KBM-7 (cell line): ENCODE measurements around the gene CHMP4B.

ENCODE experiments used
- DNase-seq: peaks from one replicate; pipeline ENCODE4 v3.0.0-alpha.2; 2015
- in situ Hi-C: fragments of 300-500 bp; cut with MboI; formaldehyde crosslinking; loops from 2 replicates; pipeline ENCODE4 v1.14.3; 2020; ENCODE audit warnings: low sequenced_read_pairs, low pct_unique_long_range_greater_than_20kb, mixed read lengths

CHMP4B gene, protein sequence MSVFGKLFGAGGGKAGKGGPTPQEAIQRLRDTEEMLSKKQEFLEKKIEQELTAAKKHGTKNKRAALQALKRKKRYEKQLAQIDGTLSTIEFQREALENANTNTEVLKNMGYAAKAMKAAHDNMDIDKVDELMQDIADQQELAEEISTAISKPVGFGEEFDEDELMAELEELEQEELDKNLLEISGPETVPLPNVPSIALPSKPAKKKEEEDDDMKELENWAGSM

DNA sequence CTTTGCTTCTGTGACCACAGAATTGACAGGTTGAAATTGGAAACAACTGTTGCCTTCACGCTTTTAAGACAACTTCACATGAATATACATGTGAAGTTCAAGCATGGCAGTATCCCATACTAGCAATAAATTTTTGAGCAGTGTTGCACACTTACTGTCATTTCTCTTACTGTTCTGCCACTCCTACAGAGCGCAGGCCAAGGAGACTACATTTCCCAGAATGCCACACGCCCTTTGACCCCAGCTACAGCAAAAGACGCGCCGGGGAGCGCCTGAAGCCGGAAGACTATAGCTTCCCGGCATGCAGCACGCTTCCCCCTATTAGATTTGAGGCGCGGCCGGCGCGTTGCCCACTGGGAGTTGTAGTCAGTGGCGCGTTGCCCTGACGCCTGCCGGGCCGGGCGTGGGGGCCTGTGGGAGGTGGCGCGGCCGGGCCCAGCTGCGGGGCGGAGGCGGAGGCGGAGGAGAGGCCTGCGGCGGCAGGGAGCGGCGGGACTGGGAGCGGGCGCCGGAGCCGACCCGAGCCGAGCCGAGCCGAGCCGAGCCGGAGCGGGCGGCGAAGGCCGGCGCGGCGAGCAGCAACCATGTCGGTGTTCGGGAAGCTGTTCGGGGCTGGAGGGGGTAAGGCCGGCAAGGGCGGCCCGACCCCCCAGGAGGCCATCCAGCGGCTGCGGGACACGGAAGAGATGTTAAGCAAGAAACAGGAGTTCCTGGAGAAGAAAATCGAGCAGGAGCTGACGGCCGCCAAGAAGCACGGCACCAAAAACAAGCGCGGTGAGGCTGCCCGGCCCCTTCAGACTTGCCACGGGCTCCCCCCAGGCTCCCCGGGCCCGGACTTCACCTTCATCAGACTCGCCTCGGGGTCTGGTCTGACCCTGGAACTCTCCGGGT is at the start of gene CHMP4B:
Gene CHMP4B (plus strand): TSS at position 464 of the 891 bp plus-strand sequence. CDS start 121 bp downstream, at position 585.
- in situ Hi-C loops = no loop called here
- DNase-seq = peak; percentile 98

DNA sequence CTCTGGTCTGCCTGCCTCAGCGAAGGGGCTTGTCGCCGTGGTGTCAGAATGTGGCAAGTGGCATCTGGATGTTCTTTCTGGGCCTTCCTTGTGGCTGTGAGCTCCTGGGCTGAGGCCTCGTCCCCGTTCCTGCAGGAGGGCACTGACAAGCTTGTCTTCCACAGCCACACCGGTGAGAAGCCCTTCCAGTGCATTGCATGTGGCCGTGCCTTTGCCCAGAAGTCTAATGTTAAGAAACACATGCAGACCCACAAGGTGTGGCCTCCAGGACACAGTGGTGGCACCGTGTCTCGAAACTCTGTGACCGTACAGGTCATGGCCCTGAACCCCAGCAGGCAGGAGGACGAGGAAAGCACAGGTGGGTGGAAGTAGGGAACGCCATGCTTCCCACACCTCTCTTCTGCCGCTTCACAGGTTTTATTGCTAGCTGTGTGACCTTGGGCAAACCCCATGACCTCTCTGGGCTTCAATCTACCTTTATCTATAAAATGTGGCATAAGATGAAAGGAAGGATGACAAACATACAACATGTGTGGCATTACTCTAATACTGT is 49.4 kb upstream of the CHMP4B start:
- DNase-seq = no peak
- in situ Hi-C loops = no loop called here

DNA sequence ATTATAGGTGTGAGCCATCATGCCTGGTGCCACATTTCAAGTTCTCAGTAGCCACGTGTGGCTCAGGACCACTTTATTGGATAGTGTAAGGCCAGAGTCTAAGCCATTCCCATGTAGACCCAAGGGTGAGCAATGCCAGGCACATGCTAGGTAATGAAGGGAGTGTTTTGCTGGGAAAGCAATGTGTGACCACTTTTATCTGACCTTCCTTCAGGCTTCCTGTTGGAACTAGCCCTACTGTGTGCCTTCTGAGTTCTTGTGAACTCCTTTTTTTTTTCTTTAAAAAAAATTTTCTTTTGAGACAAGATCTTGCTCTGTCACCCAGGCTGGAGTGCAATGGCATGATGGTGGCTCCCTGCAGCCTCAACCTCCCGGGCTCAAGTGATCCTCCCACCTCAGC is 46.0 kb upstream of the CHMP4B start:
- DNase-seq = no peak
- in situ Hi-C loops = no loop called here

DNA sequence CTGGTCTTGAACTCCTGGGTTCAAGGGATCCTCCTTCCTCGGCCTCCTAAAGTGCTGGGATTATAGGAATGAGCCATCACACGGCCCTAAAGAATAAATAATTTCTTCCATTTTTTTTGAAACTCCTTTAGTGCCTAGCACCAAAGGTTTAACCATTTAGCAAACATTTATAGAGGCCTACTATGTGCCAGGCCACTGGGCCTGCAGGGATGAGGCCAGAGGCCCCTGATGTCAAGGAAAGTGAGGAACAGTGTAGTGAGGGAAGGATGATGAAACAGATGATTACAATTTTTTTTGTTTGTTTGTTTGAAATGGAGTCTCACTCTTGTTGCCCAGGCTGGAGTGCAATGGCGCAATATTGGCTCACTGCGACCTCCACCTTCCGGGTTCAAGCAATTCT is 45.6 kb upstream of the CHMP4B start:
- DNase-seq = no peak
- in situ Hi-C loops = no loop called here

DNA sequence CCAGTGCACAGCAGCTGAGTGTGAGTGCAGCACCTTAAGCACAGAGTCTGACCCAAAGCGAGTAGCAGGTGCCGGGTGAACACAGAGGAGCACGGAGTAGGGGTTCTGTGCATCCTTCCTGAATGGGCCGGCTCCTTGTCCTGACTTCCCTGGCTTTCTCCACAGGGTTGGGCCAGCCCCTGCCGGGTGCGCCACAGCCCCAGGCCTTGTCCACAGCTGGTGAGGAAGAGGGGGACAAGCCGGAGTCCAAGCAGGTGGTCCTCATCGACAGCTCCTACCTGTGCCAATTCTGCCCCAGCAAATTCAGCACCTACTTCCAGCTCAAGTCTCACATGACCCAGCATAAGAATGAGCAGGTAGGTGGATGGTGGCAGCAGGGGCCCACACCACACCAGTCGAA is 44.5 kb upstream of the CHMP4B start:
- no peak for DNase-seq
- in situ Hi-C loops = no loop called here

DNA sequence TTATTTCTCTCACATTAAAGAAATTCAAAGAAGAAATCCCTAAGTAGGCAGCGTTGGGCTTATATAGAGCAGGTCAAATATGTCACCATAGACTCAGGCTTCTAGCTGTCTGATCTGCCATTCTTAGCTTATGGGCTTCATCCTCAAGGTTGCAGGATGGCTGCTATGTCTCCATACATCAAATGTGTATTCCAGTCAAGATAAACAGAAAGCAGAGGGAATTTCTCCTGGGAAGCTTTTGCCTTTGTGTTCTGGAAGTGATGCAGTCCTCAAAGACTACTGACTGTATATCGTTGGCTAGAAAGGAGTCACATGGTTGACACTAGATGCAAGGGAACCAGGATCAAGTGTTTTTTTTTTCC is 43.4 kb upstream of the CHMP4B start:
- DNase-seq = no peak
- in situ Hi-C loops = no loop called here

DNA sequence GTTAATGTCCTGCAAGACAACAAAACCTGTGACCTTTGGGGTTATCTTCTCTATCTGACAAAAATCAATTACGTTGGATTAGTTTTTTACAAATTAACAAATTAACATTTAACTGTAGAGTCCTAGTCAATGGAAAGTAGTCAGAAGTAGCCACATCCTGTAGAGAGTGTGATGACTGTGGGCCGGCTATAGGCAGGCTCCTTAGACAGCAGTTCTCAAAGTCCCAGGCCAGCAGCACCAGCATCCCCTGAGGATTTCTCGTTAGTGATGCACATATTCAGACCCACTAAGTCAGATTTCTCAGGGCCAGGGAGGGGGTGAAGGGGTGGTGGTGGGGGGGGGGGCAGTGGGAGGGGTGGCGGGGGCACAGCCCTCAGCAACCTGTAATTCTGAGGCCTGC is 42.1 kb upstream of the CHMP4B start:
- no peak for DNase-seq
- in situ Hi-C loops = no loop called here

DNA sequence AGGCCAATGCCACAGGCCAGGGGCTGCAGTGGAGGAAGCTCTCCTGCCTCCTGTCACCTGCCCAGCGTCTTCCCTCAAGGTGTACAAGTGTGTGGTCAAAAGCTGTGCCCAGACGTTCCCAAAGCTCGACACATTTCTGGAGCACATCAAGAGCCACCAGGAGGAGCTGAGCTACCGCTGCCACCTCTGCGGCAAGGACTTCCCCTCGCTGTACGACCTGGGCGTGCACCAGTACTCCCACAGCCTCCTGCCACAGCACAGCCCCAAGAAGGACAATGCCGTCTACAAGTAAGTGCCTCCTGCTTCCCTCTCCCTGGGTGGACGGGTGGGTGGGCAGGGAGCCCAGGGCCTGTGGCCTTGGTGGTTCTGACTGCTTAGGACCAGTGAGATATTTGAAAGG is 41.1 kb upstream of the CHMP4B start:
- DNase-seq = no peak

DNA sequence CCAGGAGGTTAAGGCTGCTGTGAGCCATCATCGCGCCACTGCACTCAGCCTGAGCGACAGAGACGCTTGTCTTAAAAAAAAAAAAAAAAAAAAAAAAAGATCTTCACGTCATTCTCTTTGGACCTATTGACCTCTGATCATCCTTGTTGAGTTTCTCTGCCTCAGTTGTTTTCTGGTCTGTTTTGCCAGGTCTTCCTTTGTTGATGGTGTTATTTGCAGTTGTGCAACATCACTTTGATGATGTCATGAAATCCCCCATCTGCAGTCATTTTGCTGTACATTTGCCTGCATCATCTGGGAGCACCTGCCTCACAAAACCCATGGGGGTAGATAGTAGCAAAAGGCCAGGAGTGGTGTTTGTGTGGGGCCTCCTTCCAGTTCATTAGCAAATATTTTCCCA is 39.2 kb upstream of the CHMP4B start:
- no peak for DNase-seq
- in situ Hi-C loops = no loop called here

More for the DNA sequence above, 41.1 kb upstream of the CHMP4B start:
- in situ Hi-C loops = no loop called here

DNA sequence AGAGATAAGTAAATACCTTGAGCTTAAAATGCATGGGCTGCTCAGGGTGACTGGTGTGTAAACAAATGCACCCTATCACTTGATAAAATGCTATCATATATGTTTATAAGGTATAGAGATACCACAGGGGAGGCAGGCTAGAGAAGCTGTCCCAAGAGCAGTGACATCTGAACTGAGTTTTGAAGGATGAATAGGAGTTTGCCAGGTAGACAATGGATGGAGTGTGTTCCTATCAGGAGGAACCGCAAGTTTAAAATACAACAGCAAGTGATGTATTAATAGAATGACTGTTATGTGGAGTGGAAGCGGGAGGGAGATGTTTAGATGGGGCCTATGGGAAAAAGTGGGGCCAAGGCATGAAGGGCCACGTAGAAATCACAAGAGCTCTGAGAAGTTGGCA is 38.7 kb upstream of the CHMP4B start:
- in situ Hi-C loops = no loop called here
- DNase-seq = no peak

DNA sequence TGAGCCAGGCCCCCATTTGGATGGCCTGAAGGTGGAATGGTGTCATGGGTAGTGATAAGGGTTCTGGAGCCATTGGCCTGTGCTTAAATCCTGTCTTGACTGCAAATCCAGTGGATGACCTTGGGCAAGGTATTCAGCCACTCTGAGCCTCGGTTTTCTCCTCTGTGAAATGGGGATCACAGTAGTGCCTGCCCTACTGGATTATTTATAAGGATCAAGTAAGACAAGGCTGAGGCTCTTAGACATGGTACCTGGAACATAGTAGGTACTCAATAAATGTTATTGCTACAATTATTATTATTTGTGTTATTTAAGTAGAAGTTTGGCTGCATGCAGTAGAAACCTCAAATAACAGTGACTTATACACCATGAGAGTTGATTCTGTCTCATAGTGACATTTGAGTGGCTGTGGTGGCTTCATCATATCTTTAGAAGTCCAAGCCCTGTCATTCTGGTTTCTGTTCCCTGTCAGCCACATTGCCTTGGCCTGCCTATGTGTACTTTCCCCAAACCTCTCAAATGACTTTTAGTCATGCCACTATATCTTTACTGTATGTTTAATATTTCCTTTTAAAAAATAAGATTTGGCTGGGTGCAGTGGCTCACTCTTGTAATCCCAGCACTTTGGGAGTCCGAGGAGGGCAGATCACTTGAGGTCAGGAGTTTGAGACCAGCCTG is 37.6 kb upstream of the CHMP4B start:
- in situ Hi-C loops = no loop called here
- no peak for DNase-seq

DNA sequence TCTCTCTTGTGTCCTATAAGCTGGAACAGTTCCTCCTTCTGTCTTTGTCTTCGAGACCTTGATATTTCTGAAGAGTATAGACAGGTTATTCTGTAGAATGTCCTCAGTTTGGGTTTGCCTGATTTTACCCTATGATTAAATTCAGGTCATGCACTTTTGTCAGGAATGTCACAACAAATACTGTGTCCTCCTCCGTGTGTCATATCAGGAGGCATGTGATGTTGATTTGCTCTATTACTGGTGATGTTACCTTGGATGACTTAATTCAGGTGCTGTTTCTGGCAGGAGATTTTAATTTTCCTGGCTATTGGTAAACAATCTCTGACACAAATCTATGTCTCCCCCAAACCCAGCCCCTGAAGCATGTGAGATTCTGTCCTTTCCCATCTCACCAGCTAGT is 33.3 kb upstream of the CHMP4B start:
- DNase-seq = no peak
- in situ Hi-C loops = no loop called here

DNA sequence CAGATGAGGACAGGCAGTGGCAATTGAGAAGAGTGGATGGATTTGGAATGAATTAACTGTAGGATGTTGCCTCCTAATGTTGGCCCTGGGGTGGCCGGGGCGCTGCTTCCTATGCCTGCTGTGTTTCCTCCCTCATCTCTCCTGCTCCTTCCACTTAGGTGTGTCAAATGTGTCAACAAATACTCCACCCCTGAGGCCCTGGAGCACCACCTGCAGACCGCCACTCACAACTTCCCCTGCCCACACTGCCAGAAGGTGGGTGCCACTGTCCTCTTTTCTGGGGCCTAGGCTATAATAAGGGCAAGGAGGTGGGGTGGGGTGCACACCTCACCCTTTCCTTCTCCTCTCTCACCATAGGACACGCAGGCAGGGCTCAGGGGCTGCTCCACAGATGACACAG is 30.0 kb upstream of the CHMP4B start:
- in situ Hi-C loops = no loop called here
- no peak for DNase-seq

DNA sequence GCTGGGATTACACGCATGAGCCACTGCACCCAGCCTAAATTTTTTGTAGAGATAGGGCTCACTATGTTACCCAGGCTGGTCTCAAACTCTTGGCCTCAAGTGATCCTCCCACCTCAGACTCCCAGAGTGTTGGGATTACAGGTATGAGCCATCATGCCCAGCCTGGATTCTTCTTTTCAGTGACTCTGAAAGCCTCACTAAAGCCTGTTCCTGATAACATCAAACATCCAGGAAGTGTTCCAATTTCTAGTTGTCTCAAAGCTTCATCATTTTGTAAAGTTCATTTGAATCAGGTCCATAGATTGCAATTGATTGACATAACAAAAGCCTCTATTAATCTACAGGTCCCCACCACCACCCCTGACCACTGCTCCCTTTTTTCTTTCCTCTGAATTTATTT is 29.2 kb upstream of the CHMP4B start:
- no peak for DNase-seq
- in situ Hi-C loops = no loop called here

DNA sequence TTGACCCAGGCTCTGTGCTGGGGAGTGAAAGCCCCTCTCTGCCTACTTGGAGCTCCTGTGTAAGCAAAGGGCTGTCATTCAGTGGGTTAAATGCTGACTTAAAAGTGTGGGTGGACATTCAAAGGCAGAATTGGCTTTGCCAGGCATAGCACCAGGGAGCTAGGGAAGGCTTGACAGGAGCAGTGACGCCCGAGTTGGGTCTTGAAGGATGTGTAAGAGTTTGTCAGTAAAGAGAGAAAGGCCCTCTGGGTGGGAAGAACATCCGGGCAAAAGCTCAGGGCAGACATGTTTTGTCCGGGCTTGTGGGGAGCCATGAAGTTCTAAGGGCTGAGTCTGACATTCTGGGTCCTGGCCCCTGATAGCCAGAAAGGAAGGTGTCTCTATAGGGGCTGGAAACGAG is 27.9 kb upstream of the CHMP4B start:
- DNase-seq = no peak
- in situ Hi-C loops = no loop called here

DNA sequence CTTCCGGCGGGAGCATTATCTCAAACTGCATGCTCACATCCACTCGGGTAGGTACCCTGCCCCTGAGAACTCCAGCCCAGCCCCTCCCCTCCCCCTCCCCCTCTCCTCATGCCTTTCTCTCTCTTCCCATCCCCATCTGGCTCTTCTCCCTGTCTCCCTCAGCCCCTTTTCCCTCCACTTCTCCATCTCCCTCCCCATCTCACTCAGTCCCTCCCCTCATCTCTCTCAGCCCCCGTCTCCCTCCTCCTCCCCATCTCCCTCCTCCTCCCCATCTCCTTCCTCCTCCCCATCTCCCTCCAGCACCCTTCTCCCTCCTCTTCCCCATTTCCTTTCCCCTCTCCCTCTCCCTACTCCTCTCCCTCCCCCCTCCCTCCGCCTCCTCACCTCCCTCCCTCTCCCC is 27.3 kb upstream of the CHMP4B start:
- in situ Hi-C loops = no loop called here
- no peak for DNase-seq

DNA sequence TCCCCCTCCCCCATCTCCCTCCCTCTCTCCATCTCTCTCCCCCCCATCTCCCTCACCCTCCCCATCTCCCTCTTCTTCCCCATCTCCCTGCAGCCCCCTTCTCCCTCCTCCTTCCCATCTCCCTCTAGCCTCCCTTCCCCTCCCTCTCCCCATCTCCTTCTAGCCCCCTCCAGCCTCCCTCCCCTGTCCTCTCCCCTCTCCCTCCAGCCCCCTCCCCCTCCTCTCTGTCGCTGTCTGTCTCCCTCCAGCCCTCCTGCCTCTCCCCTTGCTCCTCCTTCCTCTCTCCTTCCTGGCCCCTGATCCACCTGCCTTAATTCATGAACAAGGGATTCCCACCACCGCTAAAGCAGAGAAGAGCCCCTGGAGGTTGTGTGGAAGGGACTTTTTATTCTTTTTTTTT is 26.9 kb upstream of the CHMP4B start:
- no peak for DNase-seq
- in situ Hi-C loops = no loop called here

DNA sequence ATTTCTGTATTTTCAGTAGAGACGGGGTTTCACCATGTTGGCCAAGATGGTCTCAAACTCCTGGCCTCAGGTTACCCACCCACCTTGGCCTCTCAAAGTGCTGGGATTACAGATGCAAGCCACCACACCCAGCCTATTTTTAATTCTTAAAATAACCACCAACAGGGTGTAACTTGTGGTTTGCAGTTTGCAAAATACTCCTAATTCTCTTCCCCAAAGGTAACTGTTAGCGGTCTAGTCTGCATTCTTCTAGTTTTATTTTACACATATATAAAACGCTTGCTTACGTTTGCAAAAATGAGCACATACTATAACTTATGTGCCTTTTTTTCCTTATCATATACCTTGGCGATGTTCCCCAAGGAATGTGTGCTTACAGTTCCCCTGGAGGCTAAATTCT is 25.6 kb upstream of the CHMP4B start:
- no peak for DNase-seq
- in situ Hi-C loops = no loop called here

DNA sequence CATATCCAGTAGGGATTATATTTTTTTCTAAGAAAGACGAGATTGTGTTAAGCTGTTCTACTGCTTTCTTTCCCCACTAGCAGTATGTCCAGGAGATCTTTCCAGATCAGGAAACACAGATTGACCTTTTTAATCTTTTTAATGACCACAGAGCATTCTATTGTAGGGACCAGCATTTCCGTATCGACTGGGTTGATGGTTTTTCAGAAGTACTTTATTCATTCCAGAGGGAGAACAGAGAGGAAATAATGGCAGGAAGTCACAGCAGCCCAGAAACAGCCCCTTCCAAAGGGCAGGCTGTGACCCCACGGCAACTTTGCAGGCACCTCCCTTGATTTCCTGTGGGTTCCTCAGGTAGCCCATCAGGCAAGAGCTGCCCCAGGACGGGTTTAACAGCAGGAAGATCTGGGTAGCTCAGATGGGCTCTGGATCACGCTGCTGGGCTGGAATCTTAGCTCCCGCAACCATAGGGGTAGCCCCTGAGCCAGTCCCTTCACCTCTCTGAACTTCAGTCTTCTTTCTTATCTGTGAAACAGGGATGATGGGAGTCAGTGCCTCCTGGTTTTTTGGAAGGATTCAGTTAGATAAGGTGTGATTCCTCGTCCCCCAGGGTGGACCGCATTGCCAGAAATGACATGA is 23.8 kb upstream of the CHMP4B start:
- peak; percentile 24 for DNase-seq
- in situ Hi-C loops = no loop called here
